HG02763 (cell line): ENCODE data around the gene LAS1L.
"Not testable (repeated sequence)": the region's sequence is repeated elsewhere in the genome, so short reads cannot be mapped to it uniquely, and the experiment has no call there.

Experiments
- ATAC-seq: cut with Tn5 transposase; IDR thresholded peaks from one replicate; pipeline ENCODE4 v1.9.1; 2021; ENCODE audit warnings: mild to moderate bottlenecking, moderate library complexity; ENCODE audit not compliant: unreplicated experiment

Gene LAS1L

DNA sequence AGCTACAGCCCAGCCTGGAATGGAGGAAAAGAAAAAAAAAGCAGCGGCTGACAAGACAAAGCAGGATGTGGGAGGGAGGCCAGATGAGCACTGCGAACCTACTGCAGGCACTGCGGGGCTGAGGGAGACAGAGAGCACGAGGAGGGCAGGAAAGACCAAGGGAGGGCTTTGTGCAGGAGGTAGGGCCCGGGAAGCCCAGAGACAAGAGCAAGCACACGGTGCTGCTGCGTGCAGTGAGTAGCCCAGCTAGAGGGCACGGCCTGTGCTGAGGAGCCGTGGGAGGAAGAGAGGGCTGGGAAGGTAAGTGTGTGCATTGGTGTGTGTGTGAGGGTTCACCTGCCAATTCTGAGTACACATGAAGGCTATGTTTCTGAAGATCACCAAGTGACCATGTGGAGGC, 15.6 kb downstream of the LAS1L start:
- not testable (repeated sequence) for ATAC-seq

DNA sequence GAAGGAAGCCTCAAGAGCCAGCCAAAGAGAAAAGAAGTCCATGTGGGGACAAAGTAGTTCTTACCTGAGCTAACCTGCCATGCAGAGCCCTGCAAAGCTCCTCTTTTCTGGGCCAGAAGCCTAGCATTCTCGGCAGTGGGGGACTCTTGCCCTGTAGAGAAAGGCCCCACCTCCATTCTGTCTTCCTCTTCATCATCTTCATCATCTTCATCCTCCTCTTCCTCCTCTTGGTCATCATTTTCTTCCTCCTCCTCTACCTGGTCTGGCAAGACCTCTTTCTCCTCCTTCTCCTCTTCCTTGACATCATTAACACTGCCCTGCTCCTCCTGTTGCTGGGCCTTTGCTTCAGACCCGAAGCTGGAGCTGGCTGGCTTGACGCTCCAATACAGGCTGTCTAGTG, 16.7 kb downstream of the LAS1L start:
- ATAC-seq = no peak

- ATAC-seq = no peak
Measured at GRCh38 chrX:65516756-65517155, 17.8 kb downstream of the LAS1L start.

- ATAC-seq = no peak
Measured at GRCh38 chrX:65513610-65514009, 21.0 kb downstream of the LAS1L start.

GRCh38 chrX:65509400-65509799, 25.2 kb downstream of the LAS1L start:
- ATAC-seq = no peak

- no peak for ATAC-seq
Measured at GRCh38 chrX:65508851-65509250, 25.7 kb downstream of the LAS1L start.

DNA sequence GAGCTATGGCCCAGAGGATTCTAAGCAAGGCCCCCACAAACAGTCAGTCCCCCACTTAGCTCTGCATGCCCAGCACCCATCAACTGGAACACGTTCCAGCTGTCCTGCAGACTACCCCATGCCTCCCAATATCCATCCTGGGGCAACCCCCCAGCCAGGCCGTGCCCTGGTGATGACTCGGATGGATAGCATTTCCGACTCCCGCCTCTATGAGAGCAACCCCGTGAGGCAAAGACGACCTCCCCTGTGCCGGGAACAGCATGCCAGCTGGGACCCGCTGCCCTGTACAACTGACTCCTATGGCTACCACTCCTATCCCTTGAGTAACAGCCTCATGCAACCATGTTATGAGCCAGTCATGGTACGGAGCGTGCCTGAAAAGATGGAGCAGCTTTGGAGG, 32.0 kb downstream of the LAS1L start:
- no peak for ATAC-seq

DNA sequence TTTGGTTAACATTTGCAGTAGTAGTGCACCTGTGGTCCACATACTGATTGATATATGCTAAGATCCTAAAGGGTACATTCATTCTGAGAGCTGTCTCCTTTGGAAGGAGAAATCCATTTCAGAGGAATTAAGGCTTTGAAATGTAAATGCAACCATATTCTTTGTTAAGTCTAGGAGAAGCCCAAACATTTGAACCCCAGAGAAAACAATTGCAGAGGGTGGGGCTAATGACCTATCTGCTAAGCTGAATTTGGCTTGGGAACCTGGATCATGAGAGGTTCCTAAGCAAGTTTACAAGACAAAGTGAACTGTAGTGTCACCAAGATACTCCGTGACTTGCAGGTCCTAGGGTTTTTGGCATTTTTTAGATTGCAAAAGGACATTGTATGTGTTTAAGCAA, 41.2 kb downstream of the LAS1L start:
- no peak for ATAC-seq

- no peak for ATAC-seq
Measured at GRCh38 chrX:65491620-65492019, 43.0 kb downstream of the LAS1L start.

- no peak for ATAC-seq
Measured at GRCh38 chrX:65488495-65488894, 46.1 kb downstream of the LAS1L start.

- no peak for ATAC-seq
Measured at GRCh38 chrX:65480960-65481359, 53.6 kb downstream of the LAS1L start.

GRCh38 chrX:65479102-65479501, 55.5 kb downstream of the LAS1L start:
- not testable (repeated sequence) for ATAC-seq

- no peak for ATAC-seq
Measured at GRCh38 chrX:65476564-65476963, 58.0 kb downstream of the LAS1L start.

- ATAC-seq = no peak
Measured at GRCh38 chrX:65463550-65463949, 71.0 kb downstream of the LAS1L start.
